GM18508 (cell line): ENCODE data around the gene GOSR2.
"Not testable (repeated sequence)": the region's sequence is repeated elsewhere in the genome, so short reads cannot be mapped to it uniquely, and the experiment has no call there.

ENCODE experiments used
- ATAC-seq: cut with Tn5 transposase; IDR thresholded peaks from one replicate; pipeline ENCODE4 v1.9.1; 2021; ENCODE audit warnings: moderate number of reproducible peaks; ENCODE audit not compliant: insufficient read depth, unreplicated experiment

GOSR2 gene

GRCh38 chr17:46892192-46892703 is 30.7 kb upstream of the GOSR2 start:
- no peak for ATAC-seq

DNA sequence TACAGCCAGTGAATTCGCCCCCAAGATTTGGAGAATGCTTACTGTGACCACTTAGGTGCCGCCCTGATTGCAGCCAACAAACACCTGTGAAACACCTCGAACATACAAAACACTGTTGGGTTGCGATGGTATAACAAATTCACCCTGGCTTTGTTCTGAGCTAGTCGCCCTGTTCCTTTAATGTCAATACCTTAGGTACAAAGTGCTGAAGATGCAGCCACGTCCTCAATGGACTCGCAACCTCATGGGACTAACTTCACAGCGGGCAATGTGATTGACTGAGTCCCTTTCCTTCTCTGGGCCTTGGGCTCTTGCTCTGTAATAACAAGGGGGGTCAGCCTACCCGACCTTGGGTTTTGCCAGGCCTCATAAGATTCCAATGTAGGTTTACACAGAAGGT is 28.9 kb upstream of the GOSR2 start:
- no peak for ATAC-seq

- no peak for ATAC-seq
Observed at GRCh38 chr17:46894476-46895151, 28.3 kb upstream of the GOSR2 start.

DNA sequence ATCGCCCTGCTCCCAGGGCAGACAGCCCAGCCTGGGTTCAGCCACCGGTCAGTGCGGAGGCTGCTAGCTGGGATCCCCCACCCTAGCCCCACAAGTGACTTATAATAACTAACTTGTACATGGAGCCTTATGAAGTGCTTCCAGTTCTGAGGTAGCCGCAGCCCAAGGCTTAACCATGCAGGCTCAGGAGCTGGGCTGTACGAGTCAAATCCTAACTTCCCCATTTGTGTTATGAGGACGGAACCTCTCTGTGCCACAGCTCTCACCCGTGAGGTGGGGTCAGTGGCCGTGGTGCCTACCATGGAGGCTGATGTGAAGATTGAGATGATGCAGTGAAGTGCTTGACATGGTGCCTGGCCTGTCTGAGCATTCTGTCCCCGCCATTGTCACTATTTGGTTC is 27.8 kb upstream of the GOSR2 start:
- ATAC-seq = no peak

DNA sequence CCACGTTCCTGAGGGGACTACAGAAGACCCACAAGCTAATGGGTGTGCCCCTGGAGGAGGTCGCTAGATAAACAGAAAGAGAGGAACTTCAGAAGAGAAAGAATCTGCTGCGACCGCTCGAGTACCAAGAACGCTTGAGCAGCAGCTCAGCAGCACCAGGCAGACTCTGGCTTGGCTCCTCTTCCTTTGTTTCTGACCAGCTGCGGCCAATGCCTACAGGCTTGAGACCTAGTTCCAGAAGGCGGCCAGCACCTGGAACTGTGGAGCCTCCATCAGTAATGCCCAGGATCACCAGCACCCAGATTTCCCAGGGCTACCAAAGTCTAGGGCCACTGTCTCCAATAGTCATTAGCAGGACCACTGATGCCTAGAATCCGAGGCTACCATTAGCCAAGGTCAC is 26.0 kb upstream of the GOSR2 start:
- ATAC-seq = no peak

GRCh38 chr17:46898364-46898763 is 24.6 kb upstream of the GOSR2 start:
- ATAC-seq = no peak

- ATAC-seq = no peak
Observed at GRCh38 chr17:46898860-46899259, 24.1 kb upstream of the GOSR2 start.

DNA sequence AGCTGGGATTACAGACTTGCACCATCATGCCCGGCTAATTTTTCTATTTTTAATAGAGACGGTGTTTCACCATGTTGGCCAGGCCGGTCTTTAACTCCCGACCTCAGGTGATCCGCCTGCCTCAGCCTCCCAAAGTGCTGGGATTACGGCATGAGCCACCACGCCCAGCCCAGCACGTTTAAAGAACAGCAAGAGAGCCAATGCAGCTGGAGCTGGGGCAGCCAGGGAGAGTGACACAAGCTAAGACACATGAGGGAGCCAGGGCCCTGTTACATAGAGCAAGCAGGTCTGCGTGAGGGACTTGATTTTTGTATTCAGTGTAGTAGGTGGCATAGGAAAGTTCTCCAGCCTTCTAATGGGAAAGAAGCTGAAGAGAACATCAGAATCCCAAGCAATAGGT is 21.7 kb upstream of the GOSR2 start:
- no peak for ATAC-seq

DNA sequence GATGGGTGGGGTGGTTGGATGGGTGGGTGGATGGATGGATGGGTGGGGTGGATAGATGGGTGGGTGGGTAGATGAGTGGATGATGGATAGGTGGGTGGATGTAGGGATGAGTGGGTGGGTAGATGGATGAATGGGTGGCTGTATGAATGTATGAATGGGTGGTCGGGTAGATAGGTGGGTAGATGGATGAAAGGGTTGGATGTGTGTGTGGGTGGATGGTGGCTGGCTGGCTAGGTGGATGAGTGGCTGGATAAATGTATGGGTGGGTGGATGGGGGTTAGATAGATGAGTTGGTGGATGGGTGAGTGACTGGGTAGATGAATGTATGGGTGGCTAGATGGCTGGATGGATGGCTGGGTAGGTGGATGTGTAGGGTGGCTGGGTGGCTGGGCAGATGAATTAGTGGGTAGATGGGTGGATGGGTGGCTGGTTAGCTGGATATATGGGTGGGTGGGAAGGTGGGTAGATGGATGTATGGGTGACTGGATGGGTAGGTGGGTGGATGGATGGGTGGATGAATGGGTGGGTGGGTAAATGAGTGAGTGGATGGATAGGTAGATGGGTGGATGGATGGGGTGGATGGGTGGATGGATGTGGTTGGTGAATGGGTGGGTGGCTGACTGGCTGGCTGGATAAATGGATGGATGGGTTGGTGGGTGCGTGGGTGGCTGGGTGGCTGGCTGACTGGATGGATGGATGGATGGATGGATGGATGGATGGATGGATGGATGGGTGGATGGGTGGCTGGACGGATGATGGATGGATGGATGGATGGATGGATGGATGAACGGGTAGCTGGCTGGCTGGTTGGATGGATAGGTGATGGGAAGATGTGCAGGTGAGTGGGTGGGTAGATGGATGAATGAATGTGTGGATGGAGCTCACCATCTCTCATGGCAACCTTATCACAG is 18.9 kb upstream of the GOSR2 start:
- no peak for ATAC-seq

- no peak for ATAC-seq
Observed at GRCh38 chr17:46908068-46908737, 14.8 kb upstream of the GOSR2 start.

- no peak for ATAC-seq
Observed at GRCh38 chr17:46910179-46910927, 12.6 kb upstream of the GOSR2 start.

DNA sequence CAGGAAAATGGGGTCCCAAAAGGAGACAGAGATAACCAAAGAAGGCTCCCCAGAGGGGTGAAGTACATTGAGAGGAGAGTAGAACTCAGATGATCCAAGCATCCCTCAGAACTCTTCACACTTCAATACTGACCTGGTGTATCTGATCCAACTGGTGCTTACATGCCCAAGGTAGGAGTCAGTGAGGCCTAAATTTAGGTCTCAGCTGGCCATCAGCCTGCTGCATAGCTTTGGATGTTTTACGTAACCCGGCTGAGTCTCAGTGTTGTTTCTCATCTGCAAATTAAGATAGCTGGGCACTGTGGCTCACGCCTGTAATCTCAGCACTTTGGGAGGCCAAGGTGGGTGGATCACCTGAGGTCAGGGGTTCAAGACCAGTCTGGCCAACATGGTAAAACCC is 11.6 kb upstream of the GOSR2 start:
- no peak for ATAC-seq

- no peak for ATAC-seq
Observed at GRCh38 chr17:46915596-46915995, 7.4 kb upstream of the GOSR2 start.

- ATAC-seq = no peak
Observed at GRCh38 chr17:46916211-46916610, 6.7 kb upstream of the GOSR2 start.

- ATAC-seq = no peak
Observed at GRCh38 chr17:46916623-46917022, 6.3 kb upstream of the GOSR2 start.

- ATAC-seq = no peak
Observed at GRCh38 chr17:46917041-46917440, 5.9 kb upstream of the GOSR2 start.

- no peak for ATAC-seq
Observed at GRCh38 chr17:46917516-46917915, 5.4 kb upstream of the GOSR2 start.

GRCh38 chr17:46921962-46922361 is 998 bp upstream of the GOSR2 start:
- ATAC-seq = not testable (repeated sequence)

- no peak for ATAC-seq
Observed at GRCh38 chr17:46922487-46922803, 515 bp upstream of the GOSR2 start.

- no peak for ATAC-seq
Observed at GRCh38 chr17:46925185-46925868, 2.4 kb downstream of the GOSR2 start.
